HEK293T (cell line): ENCODE measurements around the gene LAMA5.

Experiments
- FOXA1 ChIP-seq: fragments of 450-650 bp; IDR thresholded peaks from 2 replicates; pipeline ENCODE4 v1.6.1; 2016; ENCODE audit warnings: mild to moderate bottlenecking
- LEF1 ChIP-seq: fragments of 450-650 bp; IDR thresholded peaks from 2 replicates; pipeline ENCODE4 v1.6.1; 2017; ENCODE audit warnings: mild to moderate bottlenecking, borderline replicate concordance
- SUZ12 ChIP-seq: fragments of 450-650 bp; IDR thresholded peaks from 2 replicates; pipeline ENCODE4 v1.6.1; 2016; ENCODE audit warnings: mild to moderate bottlenecking

- TF ChIP-seq SUZ12 (no peak), LEF1 (no peak), FOXA1 (no peak)
Measured at GRCh38 chr20:62325172-62325905, 41.8 kb downstream of the LAMA5 start.
